AG04450 (cell line): ENCODE measurements around the gene INSC. TPM values are rescaled to one million over a fixed set of nuclear protein-coding genes. Genes with fewer than 3 reads are reported as not detected.

Source experiments
- CTCF ChIA-PET: fragments of 300-600, 350-600 bp; formaldehyde crosslinking; extraction: SDS; loops from one replicate; lab custom pipeline; 2022; ENCODE audit warnings: antibody characterized with exemption, inconsistent platforms; lab: Charles Lee
- POLR2A ChIA-PET: fragments of 350-600 bp; formaldehyde crosslinking; extraction: SDS; loops from one replicate; lab custom pipeline; 2021; ENCODE audit warnings: antibody characterized with exemption, inconsistent platforms; lab: Yijun Ruan, JAX
- DNase-seq: peaks from one replicate; pipeline ENCODE4 v3.0.0-alpha.2; 2011; ENCODE audit warnings: low read depth, low spot score
- H3K27ac ChIP-seq: one replicate; pipeline ENCODE4 v1.5.1; 2012; ENCODE audit warnings: low read depth, low read length, control low read depth
- H3K27me3 ChIP-seq: one replicate; pipeline ENCODE4 v1.6.0; 2012; ENCODE audit warnings: low read length; ENCODE audit not compliant: control insufficient read depth, insufficient read depth
- H3K4me3 ChIP-seq: 2 replicates; pipeline ENCODE4 v1.5.1; 2011; ENCODE audit warnings: mild to moderate bottlenecking, low read depth, low read length, control low read depth
- H3K9me3 ChIP-seq: 2 replicates; pipeline ENCODE4 v1.5.1; 2012; ENCODE audit warnings: low read length; ENCODE audit not compliant: control insufficient read depth, insufficient read depth
- polyA plus RNA-seq: library from polyadenylated mRNA; depleted of rRNA; stranded (reverse); fragments of >200 nt; gene quantifications from 2 replicates; pipeline ENCODE4 v1.2.3, GENCODE V29; 2011
- TF ChIP-seq, protein P1 (sequence below): IDR thresholded peaks from 2 replicates; pipeline ENCODE4 v1.5.1; 2011; ENCODE audit warnings: low read depth, low read length, control low read depth, inconsistent platforms

Gene INSC
- polyA plus RNA-seq, 1 experiment = 0.53 TPM

DNA sequence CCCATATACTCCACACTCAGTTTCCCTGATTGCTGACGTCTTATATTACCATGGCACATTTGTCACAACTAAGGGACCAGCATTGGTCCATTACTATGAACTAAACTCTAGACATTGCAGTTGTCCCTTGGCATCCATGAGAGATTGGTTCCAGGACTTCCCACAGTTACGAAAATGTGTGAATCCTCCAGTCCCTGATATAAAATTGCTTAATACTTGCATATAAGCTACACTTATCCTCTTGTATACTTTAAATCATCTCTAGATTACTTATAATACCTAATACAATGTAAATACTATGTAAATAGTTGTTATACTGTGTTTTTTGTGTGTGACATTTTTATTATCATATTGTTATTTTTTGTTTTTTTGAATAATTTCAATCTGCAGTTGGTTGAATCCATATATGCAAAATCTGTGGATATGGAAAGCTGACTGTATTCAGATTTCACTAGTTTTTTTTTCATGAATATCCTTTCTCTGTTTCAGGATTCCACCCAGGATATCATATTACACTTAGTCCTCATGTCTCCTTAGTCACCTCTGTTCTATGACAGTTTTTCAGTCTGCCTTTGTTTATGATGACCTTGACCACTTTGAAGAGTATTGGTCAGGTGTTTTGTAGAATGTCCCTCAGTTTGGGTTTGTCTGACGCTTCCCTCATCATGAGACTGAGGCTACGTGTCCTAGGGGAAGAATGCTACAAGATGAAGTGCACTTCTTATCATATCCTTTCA is 55.3 kb downstream of the INSC start:
- CTCF ChIA-PET = interaction anchor here (1.0 kb wide), 1 partner anchor 69 kb away, joined by 5 read pairs; no protein-coding TSS in a partner anchor
- POLR2A ChIA-PET = no interaction called here
- DNase-seq = no peak
- Histone ChIP-seq H3K27me3 (no peaks in the 10 kb centered on the region), H3K27ac (no peak overlapping the region), H3K4me3 (no peak overlapping the region), H3K9me3 (no peaks in the 10 kb centered on the region)
- TF ChIP-seq, protein P1, sequence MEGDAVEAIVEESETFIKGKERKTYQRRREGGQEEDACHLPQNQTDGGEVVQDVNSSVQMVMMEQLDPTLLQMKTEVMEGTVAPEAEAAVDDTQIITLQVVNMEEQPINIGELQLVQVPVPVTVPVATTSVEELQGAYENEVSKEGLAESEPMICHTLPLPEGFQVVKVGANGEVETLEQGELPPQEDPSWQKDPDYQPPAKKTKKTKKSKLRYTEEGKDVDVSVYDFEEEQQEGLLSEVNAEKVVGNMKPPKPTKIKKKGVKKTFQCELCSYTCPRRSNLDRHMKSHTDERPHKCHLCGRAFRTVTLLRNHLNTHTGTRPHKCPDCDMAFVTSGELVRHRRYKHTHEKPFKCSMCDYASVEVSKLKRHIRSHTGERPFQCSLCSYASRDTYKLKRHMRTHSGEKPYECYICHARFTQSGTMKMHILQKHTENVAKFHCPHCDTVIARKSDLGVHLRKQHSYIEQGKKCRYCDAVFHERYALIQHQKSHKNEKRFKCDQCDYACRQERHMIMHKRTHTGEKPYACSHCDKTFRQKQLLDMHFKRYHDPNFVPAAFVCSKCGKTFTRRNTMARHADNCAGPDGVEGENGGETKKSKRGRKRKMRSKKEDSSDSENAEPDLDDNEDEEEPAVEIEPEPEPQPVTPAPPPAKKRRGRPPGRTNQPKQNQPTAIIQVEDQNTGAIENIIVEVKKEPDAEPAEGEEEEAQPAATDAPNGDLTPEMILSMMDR = no peak

DNA sequence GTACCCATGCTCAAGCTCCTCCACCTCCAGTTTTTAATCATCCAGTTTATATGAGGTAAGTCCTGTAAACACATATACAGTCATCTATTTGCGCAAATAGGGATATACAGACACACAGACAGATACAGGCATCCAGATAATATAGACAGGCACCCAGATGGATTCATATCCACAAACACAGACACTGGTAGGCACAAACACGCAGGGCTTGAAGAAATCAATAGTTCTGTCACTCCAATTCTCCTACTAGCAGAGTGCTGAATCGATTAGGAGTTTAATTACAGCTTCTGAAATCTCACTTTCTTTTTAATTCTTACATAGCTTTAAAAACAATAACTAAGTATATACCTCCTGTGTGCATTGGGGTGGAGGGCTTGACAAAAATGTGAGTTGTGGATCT is 56.0 kb downstream of the INSC start:
- H3K27ac ChIP-seq = no peak overlapping the region
- TF ChIP-seq, protein P1 = no peak
- no peaks in the 10 kb centered on the region for H3K9me3 ChIP-seq
- ChIA-PET POLR2A (no interaction called here), CTCF (no interaction called here)
- no peaks in the 10 kb centered on the region for H3K27me3 ChIP-seq
- DNase-seq = no peak
- no peak overlapping the region for H3K4me3 ChIP-seq

DNA sequence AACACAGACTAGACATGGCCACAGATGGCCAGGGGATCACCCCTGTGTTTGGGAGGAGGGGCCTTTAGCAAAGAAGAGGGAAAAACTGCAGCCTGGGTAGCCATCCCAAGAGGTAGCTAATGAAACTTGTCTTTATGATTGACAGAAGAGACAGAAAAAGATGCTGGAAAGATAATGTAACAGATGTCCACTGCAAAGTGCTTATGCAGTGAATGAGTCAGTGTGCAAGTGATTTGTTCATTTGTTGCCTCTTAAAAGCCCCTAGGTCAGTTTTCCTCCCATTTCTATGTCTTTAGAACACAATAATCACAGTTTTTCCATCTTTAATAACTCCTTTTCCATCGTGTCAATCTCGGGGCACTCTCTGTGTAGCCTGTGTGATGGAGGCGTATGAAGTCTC is 57.2 kb downstream of the INSC start:
- H3K27me3 ChIP-seq = no peaks in the 10 kb centered on the region
- H3K9me3 ChIP-seq = no peaks in the 10 kb centered on the region
- TF ChIP-seq, protein P1 = no peak
- ChIA-PET POLR2A (no interaction called here), CTCF (no interaction called here)
- no peak for DNase-seq
- no peak overlapping the region for H3K27ac ChIP-seq
- no peak overlapping the region for H3K4me3 ChIP-seq

DNA sequence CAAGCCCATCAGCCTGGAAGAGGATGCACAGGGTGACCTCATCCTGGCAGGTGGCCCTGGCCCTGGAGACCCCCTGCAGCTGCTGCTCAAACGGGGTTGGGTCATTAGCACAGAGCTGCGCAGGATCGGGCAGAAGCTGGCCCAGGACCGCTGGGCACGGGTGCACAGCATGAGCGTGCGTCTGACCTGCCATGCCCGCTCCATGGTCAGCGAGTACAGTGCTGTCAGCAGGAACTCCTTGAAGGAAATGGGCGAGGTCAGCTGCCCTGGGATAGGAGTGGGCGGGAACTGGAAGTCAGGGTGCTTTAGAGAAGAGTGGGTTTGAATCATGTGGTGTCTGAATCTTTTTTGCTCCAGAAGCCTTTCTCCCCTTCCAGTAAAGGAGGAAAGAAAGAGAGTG is 61.1 kb downstream of the INSC start:
- Histone ChIP-seq H3K9me3 (no peaks in the 10 kb centered on the region), H3K27me3 (no peaks in the 10 kb centered on the region), H3K27ac (no peak overlapping the region), H3K4me3 (no peak overlapping the region)
- CTCF ChIA-PET = interaction anchor here (1.8 kb wide), 1 partner anchor 75 kb away, joined by 6 read pairs; no protein-coding TSS in a partner anchor
- no peak for DNase-seq
- TF ChIP-seq, protein P1 = no peak
- POLR2A ChIA-PET = no interaction called here

DNA sequence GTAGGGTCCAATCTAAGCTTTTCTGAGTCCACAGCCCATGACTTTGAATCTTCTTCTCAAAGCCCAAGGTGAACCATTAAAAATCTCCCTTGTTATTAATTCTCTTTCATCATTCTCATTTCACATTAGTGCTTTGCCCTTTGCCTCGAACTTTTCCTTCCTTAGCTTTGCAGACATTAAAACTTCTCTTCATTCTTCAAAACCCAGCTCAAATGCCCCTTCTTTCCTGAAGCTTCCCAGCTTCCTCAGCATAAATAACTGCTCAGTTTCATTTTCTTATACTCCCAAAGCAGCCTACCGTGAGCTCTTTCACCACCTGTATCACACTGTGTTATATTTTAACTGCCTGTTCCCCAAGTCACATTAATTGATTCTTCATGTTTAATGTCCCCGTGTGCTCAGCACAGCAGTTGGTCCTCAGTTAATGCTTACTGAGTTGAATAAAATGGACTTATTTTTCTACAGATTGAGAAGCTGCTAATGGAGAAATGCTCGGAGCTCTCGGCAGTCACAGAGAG is 62.0 kb downstream of the INSC start:
- POLR2A ChIA-PET = no interaction called here

More for the DNA sequence above, 62.0 kb downstream of the INSC start:
- TF ChIP-seq, protein P1 = no peak
- CTCF ChIA-PET = interaction anchor here (0.6 to 1.8 kb wide), 2 partner anchors 76 to 178 kb away, joined by 3 to 6 read pairs; no protein-coding TSS in a partner anchor
- no peak for DNase-seq
- H3K9me3 ChIP-seq = no peaks in the 10 kb centered on the region
- H3K27me3 ChIP-seq = no peaks in the 10 kb centered on the region
- no peak overlapping the region for H3K27ac ChIP-seq
- no peak overlapping the region for H3K4me3 ChIP-seq
